Ramos (cell line): ENCODE data around the gene ST3GAL5.

ENCODE experiments used
- in situ Hi-C: fragments of 300-500 bp; cut with MboI; formaldehyde crosslinking; loops from one replicate; pipeline ENCODE4 v1.14.3; 2022; ENCODE audit warnings: low sequenced_read_pairs; ENCODE audit not compliant: unreplicated experiment

Gene ST3GAL5

DNA sequence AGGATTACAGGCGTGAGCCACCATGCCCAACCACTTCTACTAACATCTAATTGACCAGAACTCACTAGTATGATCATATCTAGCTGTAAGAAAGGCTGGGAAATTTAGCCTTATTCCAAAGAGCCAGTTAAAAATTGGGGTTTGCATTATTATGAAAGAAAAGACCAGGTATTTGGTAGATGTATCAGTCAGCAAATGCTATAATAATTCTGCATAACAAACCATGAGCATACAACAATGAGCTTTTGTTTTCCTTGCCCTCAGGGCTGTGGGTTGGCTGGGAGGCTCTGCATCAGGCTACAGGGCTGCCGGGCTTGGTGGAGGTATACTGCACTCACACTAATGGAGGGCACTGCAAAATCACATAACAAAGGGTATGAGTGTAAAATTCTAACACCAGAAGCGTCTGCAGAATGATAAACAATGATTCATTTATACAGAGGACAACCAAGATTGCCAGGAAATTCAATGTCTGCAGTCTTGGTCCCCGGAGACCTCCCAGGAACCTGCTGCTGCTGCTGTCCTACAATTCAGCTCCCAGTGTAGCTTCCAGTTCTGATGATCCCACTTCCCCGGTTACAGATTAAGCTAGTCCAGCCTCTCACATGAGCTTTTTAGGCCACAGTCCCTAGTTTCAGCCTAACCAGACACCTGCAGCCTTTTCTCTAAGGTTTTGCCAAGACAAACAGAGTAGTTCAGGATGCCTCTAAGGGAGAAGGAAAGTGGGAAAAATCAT, 32.2 kb upstream of the ST3GAL5 start:
- in situ Hi-C loops: no loop called here

DNA sequence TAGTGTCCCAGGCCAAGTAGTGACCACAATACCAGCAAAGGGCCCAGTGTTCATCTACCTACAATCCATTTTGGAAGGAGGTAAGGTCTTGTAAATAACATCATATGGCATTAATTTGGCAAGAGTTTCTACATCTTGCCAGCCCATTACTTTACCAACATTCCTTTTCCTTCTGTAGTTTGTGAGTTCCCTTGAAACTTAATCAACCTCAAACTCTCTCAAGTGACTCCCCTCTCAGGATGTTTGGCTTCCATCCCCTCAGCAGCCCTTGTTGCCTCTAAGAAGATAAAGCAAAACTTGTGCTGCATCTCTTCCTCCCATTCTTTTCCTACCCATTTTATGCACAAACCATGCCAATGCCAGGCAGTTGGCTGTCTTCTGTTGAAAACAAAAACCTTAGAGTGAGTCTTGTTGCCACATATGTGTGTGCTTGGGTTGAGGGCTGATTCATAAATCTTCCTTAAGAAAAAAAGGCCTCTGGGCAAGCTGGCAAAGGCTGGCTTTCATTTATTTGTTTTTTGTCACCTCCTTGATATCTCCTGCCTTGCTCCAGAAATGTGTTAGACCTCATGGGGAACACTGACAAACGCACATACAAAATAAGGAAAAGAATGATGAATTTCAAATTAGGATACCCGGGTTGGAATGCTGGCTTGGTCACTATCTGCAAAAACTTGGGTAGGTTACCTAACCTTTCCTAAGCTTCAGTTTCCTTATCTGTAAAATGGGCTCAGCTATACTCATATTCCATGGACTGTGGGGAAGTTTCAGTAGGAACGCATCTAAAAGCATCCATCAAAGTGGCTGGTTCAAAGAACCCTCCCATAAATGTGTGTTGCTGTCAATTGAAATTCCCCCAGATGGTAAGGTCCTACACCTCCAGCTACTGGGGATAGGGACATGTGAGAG, 29.4 kb upstream of the ST3GAL5 start:
- in situ Hi-C loops: no loop called here

DNA sequence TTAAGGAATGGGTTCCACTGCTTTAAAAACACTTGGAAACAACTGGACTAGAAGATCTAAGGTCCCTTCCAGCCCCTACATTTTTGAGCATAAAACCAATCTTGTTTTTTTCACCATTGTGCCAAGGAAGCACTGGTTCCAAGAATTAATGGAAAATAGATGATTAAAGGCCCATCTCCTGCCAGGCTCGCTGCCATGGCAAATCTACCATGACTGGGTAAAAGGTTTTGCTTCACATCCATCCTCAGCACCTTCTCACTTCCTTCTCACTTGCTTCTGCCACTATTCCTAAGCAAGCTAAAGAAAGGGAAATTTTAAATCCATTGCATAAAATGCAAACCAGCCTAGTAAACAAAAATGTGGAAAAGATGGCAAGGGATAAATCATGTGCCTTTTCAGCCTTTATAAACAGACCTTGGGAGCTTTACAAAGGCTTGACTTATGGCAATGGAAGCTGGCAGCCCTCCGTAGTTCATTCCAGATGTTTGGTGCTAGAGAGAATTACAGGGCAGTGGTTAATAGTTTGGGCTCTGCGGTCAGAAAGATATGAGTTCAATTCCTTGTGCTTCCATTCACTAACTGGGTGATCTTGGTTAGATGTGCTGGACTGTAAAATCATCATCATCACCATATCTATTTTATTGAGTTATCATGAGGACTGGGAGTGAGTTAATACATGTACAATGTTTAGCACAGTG, 27.0 kb upstream of the ST3GAL5 start:
- in situ Hi-C loops: no loop called here

DNA sequence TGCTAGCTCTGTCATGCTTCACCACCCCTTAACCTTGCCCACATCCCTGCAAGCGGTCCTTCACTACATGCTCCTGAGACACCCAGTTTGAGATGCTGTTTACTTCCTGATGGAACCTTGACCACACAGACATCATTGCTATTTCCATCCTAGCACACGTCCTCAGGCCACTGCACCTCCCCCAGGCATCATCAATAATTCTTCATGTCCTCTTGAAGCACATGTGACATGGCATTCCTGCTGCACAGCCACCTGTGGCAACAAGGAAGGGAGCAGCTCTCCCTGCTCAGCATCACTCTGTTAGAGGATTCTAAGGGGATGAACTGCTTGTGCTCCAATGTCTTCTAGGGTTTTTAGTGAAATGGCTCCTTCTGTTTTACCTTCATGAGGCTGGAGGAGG, 26.1 kb upstream of the ST3GAL5 start:
- in situ Hi-C loops: no loop called here

DNA sequence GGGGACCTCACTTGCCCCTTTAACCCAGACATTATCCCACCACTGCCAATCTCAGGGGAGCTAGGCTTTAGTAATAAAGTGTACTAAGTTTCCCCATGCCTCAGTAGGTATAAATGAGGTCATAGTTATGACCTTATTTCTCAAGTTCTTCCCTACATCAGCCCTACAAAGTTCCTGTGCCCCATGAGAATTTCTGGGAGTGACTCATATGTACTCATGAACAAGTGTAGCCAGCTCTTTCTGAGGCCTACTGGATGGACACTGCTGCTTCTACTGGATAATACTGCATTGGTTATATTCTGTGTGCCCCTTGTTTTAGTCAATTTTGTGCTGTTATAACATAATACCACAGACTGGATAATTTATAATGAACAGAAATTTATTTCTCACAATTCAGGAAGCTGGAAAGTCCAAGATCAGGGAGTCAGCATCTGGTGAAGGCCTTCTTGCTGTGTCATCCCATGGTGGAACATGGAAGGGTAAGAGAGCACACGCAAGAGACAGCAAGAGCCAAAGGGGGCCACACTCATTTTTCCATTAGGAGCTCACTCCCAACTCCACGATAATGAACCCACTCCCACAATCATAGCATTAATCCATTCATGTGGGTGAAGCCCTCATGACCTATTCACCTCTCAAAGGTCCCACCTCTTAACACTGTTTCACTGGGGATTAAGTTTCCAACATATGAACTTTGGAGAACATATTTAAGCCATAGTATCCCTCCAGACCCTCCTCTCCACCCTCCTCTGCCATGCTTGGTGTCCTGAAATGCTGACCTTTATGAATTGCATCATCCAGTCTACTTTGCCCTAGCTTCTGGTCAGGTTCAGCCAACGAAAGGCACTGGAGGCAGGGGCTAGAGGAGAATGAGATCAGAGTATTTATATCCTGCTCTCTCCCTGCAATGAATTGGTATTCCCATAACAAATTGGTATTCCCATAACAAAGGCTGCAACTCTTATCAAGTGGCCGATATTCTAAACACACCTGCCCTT, 25.4 kb upstream of the ST3GAL5 start:
- in situ Hi-C loops: no loop called here

DNA sequence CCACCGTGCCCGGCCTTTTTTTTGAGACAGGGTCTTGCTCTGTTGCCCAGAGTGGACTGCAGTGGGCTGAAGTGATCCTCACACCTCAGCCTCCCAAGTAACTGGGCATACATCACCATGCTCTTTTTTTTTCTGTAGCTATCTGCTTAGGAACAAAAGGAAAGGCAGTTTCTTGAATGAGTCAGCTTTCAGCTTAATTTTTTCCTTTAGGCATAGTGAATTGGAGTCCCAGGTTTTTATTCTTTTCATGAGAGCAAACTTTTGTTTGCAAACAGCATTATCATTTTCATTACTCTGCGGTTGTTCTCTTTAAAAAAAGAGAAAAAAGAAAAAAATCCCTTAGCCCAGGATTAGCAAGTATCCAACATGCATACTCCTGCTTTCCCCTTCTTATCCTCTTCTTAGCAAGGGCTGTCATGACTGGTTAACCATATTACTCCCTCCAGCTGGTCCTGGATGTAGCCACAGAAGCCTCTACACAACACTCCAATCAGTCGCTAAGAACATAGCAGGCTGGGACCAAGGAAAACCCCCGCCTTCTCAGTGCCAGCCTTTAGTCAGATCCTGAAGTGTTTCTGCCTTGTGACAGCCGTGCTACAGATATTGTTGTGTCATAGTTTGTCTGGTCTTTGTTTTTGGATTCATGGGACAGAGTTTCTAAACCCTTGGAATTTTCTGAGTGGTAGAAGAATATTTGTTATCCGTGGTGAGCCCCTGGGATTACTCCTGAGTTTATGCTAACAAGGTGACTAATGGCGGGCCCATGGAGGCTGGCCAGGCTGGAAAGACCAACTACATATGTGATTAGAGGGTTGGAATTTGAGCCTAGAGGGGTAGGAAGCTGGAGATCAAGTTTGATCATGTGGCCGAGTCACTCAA, 23.3 kb upstream of the ST3GAL5 start:
- in situ Hi-C loops: no loop called here

DNA sequence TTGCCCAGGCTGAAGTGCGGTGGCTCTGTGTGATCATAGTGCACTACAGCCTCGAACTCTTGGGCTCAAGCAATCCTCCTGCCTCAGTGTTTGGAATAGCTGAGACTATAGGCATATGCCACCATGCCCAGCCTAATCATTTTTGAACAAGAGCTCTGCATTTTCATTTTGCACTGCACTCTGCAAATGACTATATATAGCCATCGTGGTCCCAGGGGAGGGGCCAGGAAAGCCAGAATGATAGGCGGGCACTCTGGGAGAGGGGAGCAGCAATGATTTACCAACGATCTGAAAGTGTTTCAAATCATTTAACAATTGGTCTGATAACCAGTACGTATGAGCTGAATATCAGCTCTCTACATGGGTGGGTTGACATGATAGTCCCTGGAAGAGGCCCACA, 22.3 kb upstream of the ST3GAL5 start:
- in situ Hi-C loops: no loop called here

DNA sequence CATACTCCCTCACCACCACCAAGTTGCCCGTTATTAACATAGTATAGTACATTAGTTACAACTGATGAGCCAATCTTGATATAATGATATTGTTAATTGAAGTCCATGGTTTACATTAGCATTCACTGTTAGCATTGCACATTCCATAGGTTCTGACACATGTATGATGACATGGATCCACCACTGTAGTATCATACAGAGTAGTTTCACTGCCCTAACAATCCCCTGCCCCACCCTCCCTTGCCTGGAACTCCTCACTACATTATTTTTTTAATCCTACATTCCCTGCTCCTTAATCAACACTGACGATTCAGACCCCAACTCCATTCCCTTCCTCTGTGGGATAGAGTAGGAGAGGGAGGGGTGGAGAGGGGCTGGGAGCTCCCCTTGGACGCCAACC, 20.2 kb upstream of the ST3GAL5 start:
- in situ Hi-C loops: no loop called here

DNA sequence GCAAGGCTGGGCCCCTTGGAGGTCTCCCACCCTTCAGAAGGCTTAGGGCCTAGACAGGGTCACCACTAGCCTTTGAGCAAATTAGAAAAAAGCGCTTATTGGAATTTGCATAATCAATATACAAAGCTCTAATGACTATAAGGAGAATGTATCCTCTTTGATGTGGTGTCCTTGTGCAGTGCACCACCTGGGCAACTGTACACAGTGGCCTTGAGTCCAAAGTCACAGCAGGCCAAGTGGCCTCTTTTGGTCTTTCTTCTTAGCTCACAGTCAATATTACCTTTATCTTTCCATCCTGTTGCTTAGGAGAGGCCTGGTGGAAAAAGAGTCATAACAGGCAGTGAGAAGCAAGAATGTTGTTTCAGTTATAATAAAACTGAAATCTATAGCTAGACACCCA, 19.7 kb upstream of the ST3GAL5 start:
- in situ Hi-C loops: no loop called here

DNA sequence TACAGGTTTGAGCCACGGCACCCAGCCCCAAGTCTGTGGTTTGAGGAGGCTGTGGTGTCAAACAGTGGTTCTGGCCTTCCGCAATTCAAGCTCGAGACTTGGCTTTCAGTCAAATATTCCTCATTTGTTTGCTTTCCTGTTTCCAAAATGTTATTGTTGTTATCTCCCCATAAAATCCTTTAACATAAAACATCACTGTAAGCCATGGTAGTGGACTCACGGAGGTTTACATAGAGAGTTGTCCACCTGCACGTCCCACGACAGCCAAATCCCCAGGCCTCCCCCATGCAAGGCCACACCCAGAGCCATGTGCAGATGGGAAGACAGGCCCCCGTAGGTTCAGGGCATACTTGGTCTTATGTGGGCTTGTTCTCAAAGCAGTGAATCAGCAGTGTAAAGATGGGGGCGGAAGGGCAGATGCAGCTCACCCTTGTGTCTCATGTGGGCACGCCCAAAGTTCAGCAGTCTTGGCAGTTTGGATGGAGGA, 18.9 kb upstream of the ST3GAL5 start:
- in situ Hi-C loops: no loop called here

DNA sequence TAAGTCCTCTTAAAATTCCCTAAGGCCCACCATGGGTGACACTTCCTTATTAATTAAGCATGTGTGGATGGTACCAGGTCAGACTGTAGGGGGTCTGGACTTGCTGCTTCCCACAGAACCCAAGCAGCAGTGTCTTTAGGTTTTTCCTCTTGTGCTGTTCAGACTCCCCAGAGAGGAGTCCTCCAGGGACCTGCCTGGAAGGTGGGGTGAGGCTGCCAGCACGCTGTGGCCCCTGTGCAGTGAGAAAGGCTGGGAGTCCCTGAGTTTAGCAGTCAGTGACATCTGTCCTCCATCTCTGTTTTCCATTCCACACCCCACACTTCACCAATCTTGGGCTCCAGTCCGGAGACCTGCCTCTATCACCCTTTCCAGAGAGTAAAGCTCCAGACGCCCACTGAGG, 18.0 kb upstream of the ST3GAL5 start:
- in situ Hi-C loops: no loop called here

DNA sequence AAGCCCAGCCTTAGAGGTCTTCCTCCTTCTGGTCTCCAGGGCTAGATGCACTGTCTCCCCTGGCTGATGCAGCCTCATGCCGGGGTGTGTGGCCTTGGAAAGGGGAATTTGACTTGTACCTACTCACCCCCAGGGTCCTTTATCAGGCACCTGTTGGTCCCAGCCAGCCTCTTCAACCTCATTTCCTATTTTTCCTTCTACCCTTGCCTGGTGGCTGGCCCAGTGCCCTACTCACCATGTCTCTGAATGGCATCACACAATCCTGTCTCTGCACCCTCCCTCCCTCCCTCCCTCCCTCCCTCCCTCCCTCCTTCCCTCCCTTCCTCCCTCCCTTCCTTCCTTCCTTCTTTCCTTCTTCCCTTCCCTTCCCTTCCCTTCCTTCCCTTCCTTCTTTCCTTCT, 17.1 kb upstream of the ST3GAL5 start:
- in situ Hi-C loops: no loop called here

DNA sequence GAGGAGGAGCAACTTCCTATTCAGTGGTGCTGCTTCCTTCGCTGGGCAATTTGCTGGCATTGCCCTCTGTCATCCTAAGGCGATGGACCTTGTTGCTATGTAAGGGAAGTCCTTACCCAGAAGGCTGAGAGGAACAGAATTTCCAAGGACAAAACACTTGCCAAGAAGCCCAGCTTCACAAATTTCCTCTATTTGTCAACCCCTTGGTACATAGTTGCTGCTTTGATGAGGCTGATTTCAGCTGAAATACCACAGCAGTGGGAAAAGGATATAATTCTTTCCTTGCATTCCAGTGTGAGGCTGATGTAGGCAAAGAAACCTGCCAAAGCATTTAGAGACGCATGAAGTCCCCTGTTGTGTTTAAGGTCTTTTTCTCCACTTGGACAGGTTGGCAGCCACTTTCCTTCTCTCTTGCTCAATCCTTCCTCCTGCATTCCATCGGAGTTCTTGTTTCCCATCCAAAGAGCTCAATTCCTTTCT, 16.4 kb upstream of the ST3GAL5 start:
- in situ Hi-C loops: no loop called here

DNA sequence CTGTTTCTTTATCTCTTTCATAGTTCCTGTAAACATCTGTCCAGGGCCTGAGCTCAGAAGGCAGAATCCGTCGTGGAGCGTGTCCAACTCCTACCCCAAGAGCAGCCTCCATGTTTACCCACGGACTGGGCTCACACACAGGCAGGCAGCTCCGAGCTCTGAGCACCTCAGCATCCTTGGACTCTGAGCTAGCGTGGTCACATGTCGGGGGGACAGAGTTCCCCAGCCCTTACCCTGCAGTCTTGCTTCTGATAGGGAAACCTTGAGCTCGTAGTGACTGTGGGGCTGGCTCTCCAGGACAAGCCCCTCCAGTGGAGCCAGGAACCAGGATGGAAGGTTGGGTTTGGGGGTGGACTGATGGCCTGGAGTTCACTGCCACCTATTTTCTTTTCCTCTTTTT, 15.1 kb upstream of the ST3GAL5 start:
- in situ Hi-C loops: no loop called here

DNA sequence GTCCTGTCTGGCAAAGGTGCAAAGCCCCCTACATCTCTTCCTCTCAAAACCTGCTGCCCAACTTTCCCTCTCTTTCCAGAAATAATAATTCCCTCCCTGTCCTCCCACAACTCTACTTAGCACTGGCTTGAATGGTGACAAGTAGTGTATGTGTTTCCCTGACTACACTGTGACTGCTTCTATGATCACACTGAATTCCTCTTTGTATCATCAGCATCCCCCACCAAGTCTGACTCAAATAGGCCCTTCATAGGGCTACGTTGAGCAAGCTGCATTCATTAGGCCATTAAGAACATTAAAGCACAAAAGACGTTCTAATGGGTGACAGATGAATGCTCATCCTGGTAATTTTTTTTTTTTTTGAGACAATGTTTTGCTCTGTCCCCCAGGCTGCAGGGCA, 13.7 kb upstream of the ST3GAL5 start:
- in situ Hi-C loops: no loop called here

DNA sequence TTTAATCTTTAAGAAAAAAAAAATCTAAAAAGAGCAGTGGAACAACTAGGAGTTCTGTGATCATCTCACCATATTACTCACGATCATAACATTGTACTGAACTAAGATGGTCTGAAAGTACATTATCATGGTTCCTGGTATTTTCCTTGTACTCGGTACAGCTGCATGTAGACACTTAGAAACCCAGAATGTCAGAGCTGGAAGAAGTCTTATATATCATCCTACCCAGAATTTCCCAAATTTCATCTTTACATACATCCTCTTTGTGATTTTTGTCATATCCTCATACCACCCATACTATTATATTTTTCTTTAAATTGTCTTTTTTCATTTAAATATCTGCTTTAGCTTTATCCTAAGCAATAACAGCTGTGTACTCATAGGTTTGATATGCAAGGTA, 12.4 kb upstream of the ST3GAL5 start:
- in situ Hi-C loops: no loop called here

DNA sequence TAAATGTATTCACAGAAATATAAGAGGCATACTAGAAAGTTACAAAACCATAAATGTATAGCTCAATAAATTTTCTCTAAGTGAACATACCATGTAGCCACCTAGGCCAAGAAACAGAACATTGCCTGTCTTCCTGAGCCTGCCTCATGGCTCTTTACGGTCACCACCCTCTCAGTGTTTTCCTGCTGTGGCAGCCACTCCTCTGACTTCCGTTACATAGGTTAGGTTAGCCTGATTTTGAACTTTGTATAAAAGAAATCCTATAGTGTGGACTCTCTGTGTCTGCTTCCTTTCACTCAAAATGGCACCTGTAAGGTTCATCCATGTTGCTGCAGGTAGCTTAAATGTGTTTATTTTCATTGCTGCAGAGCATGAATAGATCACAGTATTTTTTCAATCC, 11.6 kb upstream of the ST3GAL5 start:
- in situ Hi-C loops: no loop called here

DNA sequence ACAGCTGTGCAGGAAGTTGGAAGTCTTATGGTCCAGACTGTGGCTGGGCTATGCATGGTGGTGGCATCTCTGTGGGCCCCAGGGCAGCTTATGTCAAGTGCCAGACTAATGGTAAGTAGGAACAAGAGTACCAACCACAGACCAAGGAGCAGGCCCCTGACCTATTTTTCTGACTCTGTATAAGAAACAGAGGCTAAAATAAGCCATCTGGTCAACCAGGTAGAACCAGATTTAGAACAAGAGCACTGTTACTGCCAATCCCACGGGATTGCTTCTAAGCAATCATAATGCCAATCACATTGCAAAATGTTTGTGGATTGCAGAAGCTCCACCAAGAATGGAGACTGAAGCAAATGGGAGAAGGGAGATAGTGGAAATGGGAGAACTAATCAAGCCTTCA, 11.1 kb upstream of the ST3GAL5 start:
- in situ Hi-C loops: no loop called here

DNA sequence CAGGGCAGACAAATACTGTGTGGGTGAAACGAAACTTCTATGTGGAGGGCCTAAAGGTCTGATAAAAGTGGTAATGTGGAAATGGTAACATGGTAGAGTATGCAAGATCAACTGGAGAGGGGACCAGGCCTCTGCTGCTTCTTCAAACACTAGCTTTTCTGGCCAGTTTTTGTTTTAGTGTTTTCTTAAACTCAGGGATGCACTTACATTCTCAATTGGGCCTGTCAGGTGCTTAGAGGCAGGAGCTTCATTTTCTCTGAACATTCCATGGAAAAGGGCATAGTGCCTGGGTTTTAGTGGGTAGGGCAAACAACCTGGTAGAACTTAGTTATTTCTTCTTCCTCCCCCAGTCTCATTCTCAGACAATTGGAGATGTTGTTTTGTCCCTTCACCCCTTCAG, 10.5 kb upstream of the ST3GAL5 start:
- in situ Hi-C loops: no loop called here
